ENCODE data around the gene APOBEC3H.
"Not testable (repeated sequence)": the region's sequence is repeated elsewhere in the genome, so short reads cannot be mapped to it uniquely, and the experiment has no call there.

Gene APOBEC3H

GRCh38 chr22:39097098-39098020 lies at the start of gene APOBEC3H:
Gene APOBEC3H, plus strand, starts transcription at chr22:39097244. Its CDS starts 3,035 bp downstream, at chr22:39100279.
- DNase-seq, result no peak

- not testable (repeated sequence) for DNase-seq
Observed at GRCh38 chr22:39049486-39049885, 47.6 kb upstream of the APOBEC3H start.

- DNase-seq, result not testable (repeated sequence)
Observed at GRCh38 chr22:39051844-39052495, 45.1 kb upstream of the APOBEC3H start.

DNA sequence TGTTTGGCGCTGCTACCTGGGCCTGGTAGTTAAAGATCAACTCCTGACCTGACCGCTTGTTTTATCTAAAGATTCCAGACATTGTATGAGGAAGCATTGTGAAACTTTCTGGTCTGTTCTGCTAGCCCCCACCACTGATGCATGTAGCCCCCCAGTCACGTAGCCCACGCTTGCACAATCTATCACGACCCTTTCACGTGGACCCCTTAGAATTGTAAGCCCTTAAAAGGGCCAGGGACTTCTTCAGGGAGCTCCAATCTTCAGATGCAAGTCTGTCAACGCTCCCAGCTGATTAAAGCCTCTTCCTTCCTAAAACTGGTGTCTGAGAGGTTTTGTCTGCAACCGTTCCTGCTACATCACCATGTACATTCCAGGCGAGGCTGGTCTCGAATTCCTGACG lies 41.4 kb upstream of the APOBEC3H start:
- no peak for DNase-seq

DNA sequence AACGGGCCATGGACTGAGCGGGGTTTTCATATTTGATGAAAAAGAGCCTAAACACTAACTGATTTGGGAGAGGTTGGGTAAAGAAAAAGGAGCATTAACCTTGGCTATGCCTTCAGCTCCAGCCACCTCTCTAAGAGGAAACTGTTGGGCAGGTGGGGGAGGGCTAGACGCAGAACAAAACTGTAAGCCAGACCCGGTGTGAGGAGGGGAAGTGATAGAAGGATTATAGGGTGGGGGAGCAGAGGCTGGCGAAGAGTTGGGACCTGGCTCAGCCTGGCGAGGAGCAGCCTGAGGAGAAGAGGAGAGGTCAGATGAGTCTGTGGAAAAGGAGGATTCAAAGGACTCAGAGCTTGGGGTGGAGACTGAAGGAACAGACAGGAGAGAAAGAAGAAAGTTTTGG lies 35.8 kb upstream of the APOBEC3H start:
- not testable (repeated sequence) for DNase-seq

- not testable (repeated sequence) for DNase-seq
Observed at GRCh38 chr22:39061951-39062350, 35.1 kb upstream of the APOBEC3H start.

DNA sequence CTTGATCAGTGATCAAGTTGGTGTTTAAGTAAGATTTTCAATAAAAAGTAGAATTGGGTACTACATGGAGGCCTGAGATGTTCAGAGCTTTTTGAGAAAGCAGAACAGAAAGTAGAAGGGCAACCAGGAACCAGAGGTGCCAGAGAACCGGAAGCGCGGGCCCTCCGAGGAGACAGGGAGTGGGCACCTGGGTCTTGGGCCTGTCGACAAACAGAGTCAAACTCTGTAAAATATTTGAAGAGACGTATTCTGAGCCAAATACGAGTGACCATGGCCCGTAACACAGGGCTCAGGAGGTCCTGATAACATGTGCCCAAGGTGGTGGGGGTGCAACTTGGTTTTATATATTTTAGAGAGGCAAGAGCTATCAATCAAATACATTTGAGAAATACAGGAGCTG lies 33.1 kb upstream of the APOBEC3H start:
- not testable (repeated sequence) for DNase-seq

DNA sequence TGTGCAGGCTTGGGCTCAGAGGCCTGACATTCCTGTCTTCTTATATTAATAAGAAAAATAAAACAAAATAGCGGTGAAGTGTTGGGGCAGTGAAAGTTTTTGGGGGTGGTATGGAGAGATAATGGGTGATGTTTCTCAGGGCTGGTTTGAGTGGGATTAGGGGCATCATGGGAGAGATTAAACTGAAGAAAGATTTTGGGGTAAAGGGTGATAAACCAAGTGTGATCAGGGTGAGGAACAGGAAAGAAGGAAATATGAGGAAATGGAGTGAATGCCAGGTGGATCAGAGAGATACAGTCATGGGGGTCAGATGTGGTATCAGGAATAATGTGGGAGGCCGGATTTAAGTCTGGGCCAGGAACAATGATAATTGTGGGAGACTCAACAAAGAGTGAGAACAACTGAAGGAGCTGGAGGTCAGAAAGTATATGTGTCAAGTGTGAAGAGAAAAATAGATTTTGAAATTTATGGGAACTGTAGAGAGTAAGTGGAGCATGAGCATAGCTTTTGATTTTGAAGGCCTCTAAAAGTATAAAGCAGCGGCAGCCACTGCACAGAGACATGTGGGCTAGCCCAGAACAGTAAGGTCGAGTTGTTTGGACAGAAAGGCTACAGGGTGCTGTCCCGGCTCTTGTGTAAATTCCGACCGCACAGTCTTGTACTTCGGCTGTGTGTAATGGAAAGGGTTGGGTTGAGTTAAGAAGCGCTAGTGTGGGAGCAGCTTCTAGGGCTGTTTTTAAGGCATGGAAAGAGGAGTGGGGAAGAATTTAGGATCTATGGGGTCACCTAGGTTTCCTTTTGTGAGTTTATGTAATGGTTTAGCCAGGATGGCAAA lies 30.4 kb upstream of the APOBEC3H start:
- not testable (repeated sequence) for DNase-seq

GRCh38 chr22:39068033-39068785 lies 28.8 kb upstream of the APOBEC3H start:
- DNase-seq, result no peak

DNA sequence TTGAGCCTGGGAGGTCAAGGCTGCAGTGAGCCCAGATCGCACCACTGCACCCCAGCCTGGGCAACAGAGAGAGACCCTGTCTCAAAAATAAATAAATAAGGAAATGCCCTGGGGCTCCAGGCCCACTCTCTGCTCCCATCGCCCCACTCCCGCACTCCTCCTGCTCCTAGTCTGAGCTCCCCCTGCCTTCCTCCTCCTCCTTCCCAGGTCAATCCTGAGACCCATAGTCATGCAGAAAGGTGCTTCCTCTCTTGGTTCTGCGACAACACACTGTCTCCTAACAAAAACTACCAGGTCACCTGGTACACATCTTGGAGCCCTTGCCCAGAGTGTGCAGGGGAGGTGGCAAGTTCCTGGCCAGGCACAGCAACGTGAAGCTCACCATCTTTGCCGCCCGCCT lies 26.9 kb upstream of the APOBEC3H start:
- no peak for DNase-seq

- DNase-seq, result not testable (repeated sequence)
Observed at GRCh38 chr22:39072581-39072981, 24.5 kb upstream of the APOBEC3H start.

- no peak for DNase-seq
Observed at GRCh38 chr22:39073981-39074380, 23.1 kb upstream of the APOBEC3H start.

DNA sequence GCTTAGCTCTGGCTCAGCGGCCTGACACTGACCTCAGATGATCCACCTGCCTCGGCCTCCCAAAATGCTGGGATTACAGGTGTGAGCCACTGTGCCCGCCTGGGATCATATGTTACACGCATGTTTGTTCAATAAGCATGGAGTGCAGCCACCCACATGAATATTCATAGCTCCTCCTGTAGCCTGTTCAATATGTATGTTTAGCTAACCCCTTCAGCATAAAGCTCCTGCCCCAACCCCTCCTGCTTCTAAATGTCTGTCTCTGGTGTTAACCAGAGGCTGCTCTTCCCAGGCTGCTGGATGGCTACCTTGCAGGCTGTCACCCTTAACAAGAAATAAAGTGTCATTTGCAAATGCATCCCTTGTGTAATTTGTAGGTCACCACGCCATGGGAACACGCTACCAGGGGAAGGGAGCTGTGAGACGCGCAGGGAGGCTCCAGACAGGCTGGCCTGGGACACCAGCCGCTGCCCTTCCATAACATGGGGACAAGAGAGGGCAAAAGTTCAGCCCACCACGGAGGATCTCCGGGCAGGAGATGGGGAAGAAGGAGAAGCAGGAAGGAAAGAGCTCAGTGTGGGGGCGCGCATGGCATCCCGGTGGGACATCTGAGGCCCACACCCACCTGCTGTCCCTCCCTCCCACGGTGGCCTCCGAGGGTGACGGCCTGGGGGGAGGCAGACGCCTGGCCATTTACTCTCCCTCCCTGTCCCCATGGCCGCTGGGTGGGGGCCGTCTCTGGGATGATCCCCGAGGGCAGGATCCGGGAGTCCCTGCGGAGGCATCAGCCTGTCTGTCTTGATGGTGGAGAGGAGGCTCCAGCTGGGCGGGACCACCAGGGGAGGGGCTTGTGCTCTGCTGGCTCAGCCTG lies 20.7 kb upstream of the APOBEC3H start:
- DNase-seq, result not testable (repeated sequence)

DNA sequence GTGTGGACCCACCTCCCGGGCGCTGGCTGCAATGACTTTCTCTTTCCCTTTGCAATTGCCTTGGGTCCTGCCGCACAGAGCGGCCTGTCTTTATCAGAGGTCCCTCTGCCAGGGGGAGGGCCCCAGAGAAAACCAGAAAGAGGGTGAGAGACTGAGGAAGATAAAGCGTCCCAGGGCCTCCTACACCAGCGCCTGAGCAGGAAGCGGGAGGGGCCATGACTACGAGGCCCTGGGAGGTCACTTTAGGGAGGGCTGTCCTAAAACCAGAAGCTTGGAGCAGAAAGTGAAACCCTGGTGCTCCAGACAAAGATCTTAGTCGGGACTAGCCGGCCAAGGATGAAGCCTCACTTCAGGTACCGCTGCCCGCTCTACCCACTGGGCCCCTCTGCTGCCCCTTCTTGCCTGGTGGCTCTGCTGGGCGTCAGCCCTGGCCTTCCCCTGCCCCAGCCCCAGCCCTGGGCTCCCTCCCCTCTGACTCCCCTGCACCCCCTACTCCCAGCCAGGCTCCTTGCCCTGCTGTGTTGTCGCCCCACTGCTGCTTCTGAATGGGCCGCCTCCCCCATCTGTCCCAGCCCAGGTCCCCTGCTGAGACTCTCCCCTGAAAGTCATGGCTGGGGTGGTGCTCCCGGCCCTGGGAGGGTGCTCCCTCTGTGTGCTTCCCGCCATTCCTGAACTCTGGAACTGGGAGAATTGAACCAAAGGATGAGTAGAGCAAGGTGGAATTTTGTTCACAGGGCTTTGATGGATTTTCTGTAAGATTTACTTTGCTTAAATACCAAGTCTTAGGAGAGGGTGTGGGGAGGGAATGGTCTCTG lies 19.8 kb upstream of the APOBEC3H start, which contains the start of gene APOBEC3G:
TSS of gene APOBEC3G (plus strand) at position 250 of the 815 bp plus-strand sequence. CDS start at position 337, 87 bp downstream.
- DNase-seq, result peak; percentile 56

- DNase-seq, result not testable (repeated sequence)
Observed at GRCh38 chr22:39077912-39078311, 19.1 kb upstream of the APOBEC3H start.

DNA sequence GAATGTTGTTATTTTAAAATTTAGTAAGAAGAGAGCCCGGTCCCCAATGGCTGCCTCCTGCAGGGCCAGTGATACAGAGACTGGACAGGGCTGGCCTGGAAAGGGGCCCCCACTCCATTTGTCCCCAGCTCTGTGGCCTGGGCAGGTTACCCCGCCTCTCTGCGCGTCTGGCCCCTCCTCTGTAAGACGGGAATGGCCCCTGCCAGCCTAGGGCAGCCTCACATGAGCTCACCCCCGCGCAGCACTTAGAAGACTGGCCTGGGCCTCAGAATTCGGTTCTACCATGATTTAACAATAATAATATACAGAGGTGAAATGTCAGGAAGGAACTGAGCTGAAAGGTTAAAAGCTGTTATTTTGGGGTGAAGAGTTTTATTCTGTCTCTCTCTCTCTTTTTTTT lies 18.7 kb upstream of the APOBEC3H start:
- DNase-seq, result no peak

DNA sequence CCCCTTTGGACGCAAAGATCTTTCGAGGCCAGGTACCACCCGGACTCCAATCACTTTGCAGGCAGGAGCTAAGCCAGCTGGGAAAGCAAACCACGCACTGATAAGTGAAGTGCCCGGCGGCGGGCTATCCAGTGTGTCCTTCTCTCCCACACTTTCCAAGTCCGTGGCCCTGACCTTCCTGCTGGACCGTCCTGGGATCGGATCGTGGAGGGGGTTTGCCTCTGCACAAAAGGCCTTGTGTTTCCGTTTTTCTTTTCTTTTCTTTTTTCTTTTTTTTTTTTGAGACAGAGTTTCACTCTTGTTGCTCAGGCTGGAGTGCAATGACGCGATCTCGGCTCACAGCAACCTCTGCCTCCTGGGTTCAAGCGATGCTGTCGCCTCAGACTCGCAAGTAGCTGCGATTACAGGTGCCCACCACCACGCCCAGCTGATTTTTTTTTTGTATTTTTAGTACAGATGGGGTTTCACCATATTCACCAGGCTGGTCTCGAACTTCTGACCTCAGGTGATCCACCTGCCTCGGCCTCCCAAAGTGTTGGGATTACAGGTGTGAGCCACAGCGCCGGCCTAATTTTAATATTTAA lies 17.9 kb upstream of the APOBEC3H start:
- not testable (repeated sequence) for DNase-seq

- DNase-seq, result no peak
Observed at GRCh38 chr22:39080052-39080762, 16.8 kb upstream of the APOBEC3H start.

GRCh38 chr22:39081016-39081415 lies 16.0 kb upstream of the APOBEC3H start:
- DNase-seq, result no peak

All from activated T-cell treated with anti-CD3 and anti-CD28 coated beads, Interleukin-2, amount 50 U/mL, for 1 hour (primary cell).